ENCODE results near the gene CDK4.

Gene CDK4

DNA sequence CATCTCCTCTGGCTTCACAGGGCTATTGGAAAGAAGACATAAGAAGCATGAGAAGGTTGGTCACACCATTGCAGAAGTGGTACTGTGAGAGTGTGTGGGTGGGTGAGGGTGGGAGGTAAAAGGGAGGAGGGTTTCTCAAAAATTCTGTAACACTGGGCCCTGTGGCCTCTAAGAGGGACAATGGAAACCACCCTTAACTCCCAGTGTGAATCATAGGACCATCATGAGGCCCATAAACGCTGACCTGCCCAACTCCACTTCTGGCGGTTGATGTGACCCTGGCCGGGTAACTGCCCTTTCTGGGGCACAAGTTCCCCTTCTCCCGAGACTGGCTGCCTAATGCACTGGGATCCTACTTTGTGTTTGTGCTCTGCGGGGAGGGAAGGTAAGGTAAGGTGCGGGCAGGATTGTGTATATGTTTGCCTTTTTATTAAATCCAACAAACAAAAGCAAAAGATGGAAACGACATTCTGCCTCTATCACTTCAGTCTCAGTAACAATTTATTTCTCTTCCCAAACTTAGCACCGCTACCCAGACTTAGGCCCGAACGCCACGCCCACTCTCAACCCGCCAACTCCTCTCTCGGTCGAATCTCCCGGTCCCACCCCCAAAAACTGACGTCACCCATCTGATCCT is 19.2 kb upstream of the CDK4 start:
- peak; percentile 70 for DNase-seq

DNA sequence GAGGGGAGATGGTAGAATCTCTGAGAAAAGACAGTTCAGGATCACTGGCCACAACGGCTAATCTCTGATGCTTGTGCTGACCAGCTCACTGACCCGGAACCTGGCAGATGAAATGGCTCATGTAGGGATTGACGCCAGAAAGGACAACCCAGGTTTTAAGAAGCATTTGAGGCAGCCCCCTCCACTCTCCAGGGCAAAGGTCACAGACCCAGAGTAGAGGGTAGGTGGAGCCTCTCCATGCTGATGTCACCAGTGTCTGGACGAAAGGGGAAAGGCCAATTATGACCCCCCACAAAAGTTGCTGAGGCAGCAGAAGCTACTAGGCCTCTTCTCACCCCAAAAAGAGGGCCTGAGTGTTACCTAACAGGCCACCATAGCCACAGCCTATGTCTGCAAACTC is 18.6 kb upstream of the CDK4 start:
- DNase-seq: no peak

DNA sequence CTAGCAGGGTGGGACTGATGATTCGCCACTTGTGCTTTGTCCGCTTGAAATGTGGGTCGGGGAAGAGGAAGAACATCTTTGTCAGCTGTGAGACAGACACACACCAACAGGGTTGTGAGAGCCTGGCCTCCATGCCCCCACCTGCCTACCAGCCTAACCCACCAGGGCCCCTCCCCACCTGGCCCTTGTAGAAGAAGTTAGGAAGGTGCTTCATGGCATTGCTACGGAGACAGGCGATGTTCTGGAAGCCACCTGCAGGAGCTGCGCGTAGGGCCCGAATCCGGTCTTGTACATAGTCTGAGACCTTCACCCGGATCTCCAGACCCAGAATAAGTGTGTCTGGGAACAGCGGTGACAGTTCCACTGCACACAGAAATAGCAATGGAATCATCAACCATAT is 17.5 kb upstream of the CDK4 start:
- no peak for DNase-seq

DNA sequence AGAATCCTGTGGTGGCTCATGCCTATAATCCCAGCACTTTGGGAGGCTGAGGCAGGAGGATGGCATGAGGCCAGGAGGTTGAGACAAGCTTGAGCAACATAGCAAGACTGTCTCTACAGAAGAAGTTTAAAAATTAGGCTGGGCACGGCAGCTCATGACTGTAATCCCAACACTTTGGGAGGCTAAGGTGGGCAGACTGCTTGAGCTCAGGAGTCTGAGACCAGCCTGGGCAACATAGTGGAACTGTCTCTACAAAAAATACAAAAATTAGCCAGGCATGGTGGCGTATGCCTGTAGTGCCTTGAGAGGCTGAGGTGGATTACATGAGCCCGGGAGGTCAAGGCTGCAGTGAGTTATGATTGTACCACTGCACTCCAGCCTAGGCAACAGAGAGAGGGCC is 15.8 kb upstream of the CDK4 start:
- no peak for DNase-seq

DNA sequence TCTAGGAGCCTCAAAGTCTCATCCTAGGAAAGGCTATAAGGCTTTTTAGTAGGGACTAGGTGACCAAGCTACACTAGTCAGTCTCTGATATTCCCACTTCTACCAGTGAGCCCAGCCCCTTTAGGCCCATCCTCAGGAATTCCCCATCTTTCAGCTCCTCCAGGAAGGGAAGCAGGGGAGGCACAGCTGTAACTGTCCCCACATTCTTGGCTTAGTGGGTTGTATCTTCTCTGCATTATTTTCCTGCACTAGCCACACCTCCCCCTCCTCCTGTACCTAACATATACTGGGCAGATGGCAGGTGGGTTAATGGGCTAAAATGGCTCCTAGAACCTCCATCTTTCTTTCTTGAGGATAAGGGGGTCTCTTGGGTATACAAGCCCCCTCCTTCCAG is 15.2 kb upstream of the CDK4 start:
- no peak for DNase-seq

DNA sequence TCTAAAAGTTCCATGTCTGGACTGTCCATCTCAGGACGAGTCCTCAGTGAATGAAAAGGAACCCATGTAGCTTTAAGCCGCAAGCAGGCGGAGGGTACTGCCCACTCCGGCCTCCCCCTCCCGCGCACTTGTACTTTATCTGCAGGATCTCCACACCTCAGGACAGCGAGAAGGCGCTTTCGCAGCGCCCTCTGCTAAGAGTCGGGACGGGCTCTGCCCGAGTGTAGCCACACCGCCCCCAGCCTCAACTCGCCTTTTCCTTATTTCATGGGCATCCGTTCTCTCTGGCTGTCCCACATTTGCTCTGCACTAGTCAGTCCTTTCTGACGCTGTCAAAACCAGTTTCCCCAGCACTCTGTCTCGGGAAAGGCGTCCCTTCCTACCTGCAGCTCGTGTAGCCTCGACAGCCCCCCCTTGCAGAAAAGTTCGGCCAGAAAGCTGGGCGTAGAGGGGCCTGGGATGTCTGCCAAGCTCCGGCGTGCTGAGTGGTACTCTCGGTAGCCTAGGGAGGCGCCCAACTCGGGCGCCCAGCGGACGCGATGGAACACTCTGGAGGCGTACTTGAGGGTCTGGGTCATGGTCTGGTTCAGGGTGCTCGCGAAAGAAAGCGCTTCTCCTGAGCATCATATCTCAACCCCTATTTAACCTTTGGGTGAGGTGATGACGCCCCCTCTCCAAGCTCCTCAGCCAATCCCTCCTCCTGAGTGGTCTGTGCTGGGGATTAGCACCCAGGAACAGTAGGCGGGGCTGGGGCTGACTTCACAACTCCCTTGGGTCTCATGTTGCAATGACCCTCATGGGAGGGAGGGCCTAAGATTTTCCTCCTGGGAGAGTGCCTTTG is 14.6 kb upstream of the CDK4 start, which contains the start of gene CYP27B1:
Gene CYP27B1, minus strand, starts transcription at position 615 of the 841 bp plus-strand sequence. Its CDS starts 37 bp downstream, at position 578.
- no peak for DNase-seq

DNA sequence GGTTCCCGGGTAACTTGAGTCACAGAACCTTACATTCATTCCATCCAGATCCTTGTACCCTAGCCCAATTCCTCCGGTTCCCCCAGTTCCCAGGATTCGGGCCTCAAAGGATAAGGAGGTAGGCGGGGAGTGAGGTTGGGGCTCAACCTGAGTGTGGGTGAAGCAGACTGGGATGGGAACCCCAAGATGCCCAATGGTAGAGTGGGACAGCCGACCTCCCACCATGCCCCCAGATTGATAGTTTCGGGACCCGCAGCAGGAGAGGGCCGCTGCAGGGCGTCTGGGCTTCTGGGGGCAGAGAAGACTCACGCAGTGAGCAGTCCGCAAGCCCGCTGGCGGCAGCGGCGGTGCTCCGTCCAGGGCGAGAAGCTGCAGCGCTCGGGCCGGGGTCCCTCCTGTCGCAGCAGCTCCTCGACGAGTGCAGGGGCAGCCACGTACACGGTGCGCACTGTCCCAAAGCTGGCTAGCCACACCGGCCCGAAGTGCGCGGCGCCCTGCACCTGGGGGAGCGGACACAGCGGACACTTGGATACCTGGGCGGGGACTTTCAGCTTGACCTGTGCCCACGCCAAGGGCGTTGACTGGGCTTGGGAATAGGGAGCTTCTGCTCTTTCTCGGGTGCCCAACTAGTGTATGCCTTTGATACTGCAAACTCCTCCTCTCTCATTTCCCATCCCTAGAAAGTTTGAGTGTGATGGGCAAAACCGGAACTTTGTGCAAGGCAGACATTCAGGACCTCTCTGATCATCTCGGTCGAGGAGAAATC is 13.8 kb upstream of the CDK4 start:
- DNase-seq: no peak

- DNase-seq: peak; percentile 10
These were observed 13.0 kb upstream of the CDK4 start for GRCh38 chr12:57765003-57765697.

DNA sequence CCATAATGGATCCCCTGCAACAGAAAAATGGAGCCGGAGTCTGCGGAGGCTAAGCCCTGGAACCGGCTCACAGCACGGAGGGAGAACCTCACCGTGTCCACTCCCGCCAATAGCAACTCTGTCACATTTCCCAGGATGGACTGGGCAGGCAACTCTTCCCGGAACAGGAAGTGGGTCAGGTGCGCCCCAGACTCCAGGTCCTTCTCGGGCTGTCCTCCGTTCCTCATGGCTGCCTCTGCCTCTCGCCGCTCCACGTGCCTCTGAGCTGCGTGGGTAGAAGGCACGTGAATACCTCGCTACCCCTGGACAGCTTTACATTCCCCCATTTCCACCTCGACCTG is 12.5 kb upstream of the CDK4 start:
- no peak for DNase-seq

DNA sequence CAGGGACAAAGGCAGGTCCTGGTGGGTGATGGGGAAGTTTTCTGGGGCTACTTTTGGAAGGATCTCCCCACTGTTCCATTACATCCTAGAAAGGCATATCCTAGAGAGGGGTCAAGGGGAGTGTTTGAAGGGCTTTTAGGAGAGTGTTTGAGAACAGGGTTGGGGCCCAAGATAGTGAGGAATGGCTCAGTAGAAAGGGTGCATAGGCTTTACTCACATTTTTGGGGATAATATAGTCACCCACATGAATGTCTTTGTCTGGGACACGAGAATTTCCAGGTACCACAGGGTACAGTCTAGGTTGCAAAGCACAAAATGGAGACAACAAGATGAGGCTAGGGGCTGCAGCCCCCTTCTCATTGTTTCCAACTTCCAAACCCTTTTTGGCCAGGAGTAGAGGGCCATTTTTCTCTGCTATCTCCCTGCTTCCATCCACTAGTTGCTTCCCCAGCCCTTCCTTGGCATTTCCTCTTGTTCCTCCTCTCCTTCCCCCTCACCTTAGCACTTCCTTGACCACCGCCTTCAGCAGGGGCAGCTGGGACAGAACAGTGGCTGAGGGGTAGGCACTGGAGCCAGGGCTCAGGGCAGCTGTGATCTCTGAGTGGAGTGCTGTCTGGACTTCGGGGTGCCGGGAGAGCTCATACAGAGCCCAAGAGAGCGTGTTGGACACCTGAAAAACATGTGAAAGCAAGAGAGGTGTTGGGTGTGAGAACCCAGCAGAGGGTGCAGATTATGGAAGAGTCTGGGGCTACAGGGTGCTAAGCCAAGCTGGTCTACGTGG is 12.0 kb upstream of the CDK4 start:
- no peak for DNase-seq

- no peak for DNase-seq
These were observed 10.4 kb upstream of the CDK4 start for GRCh38 chr12:57762463-57762862.

- no peak for DNase-seq
These were observed 9.4 kb upstream of the CDK4 start for GRCh38 chr12:57761391-57761998.

- no peak for DNase-seq
These were observed 8.4 kb upstream of the CDK4 start for GRCh38 chr12:57760347-57760982.

DNA sequence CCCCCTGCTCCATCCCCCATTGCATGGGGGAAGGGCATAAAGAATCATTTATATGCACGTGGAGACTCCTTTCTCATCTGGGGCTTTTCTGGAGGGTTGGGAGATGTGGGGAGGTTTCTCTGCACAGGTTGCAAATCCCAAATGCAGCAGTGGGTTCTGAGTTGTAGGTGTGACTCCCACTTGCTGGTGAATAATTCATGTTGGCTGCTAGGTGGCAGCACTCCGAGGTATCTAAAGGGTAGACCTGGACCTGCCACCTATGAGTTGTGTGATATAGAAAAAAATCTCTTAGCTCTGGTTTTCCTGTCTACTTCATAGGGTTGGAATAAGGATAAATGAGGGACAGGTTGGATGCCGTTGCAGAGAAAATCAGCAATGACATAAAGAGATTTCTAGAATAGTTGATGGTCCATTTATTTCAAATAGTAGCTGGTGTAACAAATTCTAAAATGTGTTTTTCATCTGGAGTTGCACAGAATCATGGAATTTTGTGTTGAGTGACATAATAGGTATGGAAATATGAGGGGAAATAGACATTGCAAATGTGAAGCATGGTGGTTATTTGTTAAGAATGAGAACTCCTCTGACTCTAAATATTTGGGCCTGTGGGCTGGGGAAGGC is 7.4 kb upstream of the CDK4 start:
- DNase-seq: no peak

DNA sequence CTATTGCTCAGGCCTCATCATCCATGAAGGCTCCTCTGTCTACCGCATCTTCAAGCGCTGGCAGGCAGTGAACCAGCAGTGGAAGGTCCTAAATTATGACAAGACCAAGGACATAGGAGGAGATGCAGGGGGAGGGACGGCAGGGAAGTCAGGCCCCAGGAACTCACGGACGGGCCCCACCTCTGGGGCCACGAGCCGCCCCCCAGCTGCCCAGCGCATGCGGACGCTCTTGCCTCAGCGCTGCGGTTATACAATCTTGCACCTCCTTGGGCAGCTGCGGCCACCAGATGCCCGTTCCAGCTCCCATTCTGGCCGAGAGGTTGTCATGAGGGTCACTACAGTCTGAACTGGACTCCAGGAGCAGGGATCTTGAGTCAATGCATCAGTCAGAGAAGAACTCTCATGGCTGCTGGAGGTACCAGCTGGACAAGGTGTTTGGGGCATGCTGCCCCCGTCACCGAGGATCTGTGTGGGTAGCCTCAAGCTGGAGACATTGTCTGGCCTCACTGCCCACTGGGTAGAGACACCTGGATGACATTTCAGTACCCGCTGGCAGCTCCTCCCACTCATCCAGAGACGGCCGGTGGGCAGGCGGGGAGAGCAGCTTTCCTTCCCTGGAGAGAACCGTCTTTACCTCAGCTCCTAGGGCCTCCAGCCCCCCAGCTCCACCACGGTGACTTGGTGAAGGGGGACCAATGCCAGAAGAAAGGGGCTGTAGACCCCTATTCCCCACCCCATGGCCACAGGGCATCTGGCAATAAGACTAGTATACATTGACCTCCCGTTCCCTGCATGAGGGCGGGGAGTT is 6.6 kb upstream of the CDK4 start:
- no peak for DNase-seq

GRCh38 chr12:57757771-57758170 is 5.7 kb upstream of the CDK4 start:
- no peak for DNase-seq

DNA sequence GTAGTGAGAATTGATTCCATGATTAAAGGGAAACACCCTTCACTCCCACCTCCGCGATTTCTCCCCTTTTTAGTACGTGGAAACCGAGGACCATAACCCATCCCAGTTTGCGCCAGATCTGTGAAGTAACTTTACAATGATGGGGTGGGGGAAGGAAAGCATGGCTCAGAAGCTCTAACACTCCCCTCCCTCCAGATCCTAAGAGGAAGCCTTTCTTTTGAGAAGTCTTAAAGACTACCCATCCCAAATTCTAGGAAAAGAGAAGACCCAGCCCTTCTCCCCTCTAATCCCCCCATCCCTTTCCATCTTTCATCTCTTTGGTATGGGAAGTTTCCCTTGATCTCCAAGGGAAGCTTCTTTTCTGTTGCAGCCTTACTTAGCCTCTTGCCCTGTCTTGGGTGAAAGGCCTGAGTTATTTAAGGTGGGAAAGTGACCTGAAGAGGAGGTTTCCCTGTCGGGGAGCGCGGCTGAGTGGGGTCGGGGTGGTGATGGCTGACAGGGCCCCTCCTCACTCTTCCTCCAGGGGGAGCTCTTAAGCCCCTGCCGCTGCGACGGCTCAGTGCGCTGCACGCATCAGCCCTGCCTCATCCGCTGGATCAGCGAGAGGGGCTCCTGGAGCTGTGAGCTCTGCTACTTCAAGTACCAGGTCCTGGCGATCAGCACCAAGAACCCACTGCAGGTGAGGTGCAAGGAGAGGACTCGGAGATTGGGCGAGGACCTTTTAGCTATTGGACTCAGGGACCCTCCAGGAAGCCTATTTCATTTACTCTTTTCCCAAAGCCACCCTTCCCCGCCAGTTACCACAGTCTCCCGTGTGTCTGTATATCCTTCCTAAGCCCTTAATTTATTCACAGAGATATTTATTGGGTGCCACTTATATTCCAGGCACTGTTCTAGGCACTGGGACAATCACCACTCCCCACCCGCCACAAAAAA is 4.6 kb upstream of the CDK4 start:
- peak; percentile 40 for DNase-seq

GRCh38 chr12:57755454-57756372 is 3.6 kb upstream of the CDK4 start:
- DNase-seq: no peak
